Prostate gland (tissue), 2 donors: ENCODE measurements around the gene SLIT3.

ENCODE experiments used
- POLR2AphosphoS5 ChIP-seq: sonication (generic); formaldehyde crosslinking; IDR thresholded peaks from one replicate; pipeline ENCODE4 v1.6.1; 2017; ENCODE audit warnings: antibody characterized with exemption
- TF ChIP-seq, protein P1 (sequence below), 4 experiments: fragments of 200-600 bp in 2 of 4; fragments of 450-650 bp in 2 of 4; sonication (generic) in 2 of 4; IDR thresholded peaks; 1 replicate in 3 of 4; 2 replicates in 1 of 4; pipeline ENCODE4 v1.5.1; 2016 to 2019; ENCODE audit warnings: antibody characterized with exemption in 4 of 4, mild to moderate bottlenecking in 2 of 4, moderate library complexity in 2 of 4

- TF ChIP-seq POLR2AphosphoS5, result no peak
- TF ChIP-seq, protein P1, sequence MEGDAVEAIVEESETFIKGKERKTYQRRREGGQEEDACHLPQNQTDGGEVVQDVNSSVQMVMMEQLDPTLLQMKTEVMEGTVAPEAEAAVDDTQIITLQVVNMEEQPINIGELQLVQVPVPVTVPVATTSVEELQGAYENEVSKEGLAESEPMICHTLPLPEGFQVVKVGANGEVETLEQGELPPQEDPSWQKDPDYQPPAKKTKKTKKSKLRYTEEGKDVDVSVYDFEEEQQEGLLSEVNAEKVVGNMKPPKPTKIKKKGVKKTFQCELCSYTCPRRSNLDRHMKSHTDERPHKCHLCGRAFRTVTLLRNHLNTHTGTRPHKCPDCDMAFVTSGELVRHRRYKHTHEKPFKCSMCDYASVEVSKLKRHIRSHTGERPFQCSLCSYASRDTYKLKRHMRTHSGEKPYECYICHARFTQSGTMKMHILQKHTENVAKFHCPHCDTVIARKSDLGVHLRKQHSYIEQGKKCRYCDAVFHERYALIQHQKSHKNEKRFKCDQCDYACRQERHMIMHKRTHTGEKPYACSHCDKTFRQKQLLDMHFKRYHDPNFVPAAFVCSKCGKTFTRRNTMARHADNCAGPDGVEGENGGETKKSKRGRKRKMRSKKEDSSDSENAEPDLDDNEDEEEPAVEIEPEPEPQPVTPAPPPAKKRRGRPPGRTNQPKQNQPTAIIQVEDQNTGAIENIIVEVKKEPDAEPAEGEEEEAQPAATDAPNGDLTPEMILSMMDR (IDR thresholded peaks at IDR 0.05), result no peak
Measured at GRCh38 chr5:169104937-169105494, 195.9 kb downstream of the SLIT3 start.
